H1 (cell line): ENCODE results near the gene CACNA1C. TPM values are rescaled to one million over a fixed set of nuclear protein-coding genes. Genes with fewer than 3 reads are reported as not detected.

Experiments used
- CBX8 ChIP-seq: fragments of 300-800, 300-1000 bp; sonication (generic); IDR thresholded peaks from 2 replicates; pipeline ENCODE4 v1.7.1; 2016; ENCODE audit warnings: low read depth, low read length, borderline replicate concordance
- polyA plus RNA-seq, 7 experiments: library from polyadenylated mRNA; depleted of rRNA in 3 of 7; stranded (reverse) in 5 of 7; unstranded in 2 of 7; fragments of >200 nt in 5 of 7; fragments of 200-250 nt in 2 of 7; gene quantifications; 1 replicate in 5 of 7; 2 replicates in 1 of 7; 4 replicates in 1 of 7; pipeline versions ENCODE4 v1.2.1 to v1.2.3, GENCODE V29; 2011 to 2013; ENCODE audit warnings: missing spikeins in 2 of 7, mixed read lengths in 2 of 7
- total RNA-seq: library from RNA; stranded (reverse); fragmentation: NEBNext Ultra II Directional; extraction: Animal tissue kit (Norgen Biotek cat#: 25700); gene quantifications from 2 replicates; pipeline ENCODE4 v1.2.1, GENCODE V29; 2021

The CACNA1C gene
- total and polyA plus RNA-seq, 2 of the 8 experiments (the other 6 are each of a cell fraction or from before 2014, with no cell fraction given), result 1.3 TPM

DNA sequence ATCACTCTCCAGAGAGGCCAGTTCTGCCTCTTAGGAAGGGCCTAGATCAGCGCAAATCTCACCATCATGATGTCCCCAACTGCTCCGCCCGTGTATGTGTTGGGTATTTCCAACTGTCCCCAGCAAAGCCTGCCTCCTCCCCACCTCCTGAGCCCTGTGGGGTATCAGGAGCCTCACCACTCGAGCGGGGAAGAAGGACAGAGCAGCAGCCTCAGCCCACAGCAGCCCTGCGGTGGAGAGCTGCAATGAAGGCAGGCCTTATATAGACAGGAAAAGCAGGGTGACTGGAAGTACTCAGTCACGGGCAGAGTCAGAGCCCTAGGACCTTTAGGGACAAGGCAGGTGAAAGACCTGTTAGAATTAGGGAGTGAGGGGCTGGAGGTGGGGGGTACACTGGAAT is 358.2 kb downstream of the CACNA1C start (continued):
- no peak for TF ChIP-seq CBX8
